Activated CD4-positive, alpha-beta T cell treated with anti-CD3 and anti-CD28 coated beads for 48 hours (primary cell): ENCODE data around the gene FZD4.
A peak's percentile ranks its signal among the peaks of the same experiment; 100 is the strongest.
"Not testable (repeated sequence)": the region's sequence is repeated elsewhere in the genome, so short reads cannot be mapped to it uniquely, and the experiment has no call there.

Experiments used
- DNase-seq: peaks from one replicate; pipeline ENCODE4 v3.0.0-alpha.2; 2020

Gene FZD4

GRCh38 chr11:86934926-86935579 is 20.1 kb downstream of the FZD4 start:
- DNase-seq = no peak

GRCh38 chr11:86934582-86934900 is 20.7 kb downstream of the FZD4 start:
- DNase-seq = no peak

- DNase-seq = no peak
These were observed 21.2 kb downstream of the FZD4 start for GRCh38 chr11:86933891-86934581.

- no peak for DNase-seq
These were observed 22.0 kb downstream of the FZD4 start for GRCh38 chr11:86932924-86933875.

GRCh38 chr11:86932259-86932585 is 23.0 kb downstream of the FZD4 start:
- DNase-seq = no peak

- no peak for DNase-seq
These were observed 23.5 kb downstream of the FZD4 start for GRCh38 chr11:86931548-86932258.

- no peak for DNase-seq
These were observed 24.1 kb downstream of the FZD4 start for GRCh38 chr11:86930957-86931547.

- no peak for DNase-seq
These were observed 28.2 kb downstream of the FZD4 start for GRCh38 chr11:86926975-86927374.

GRCh38 chr11:86923999-86924766 is 31.0 kb downstream of the FZD4 start:
- DNase-seq = no peak

- DNase-seq = no peak
These were observed 33.0 kb downstream of the FZD4 start for GRCh38 chr11:86922225-86922624.

GRCh38 chr11:86919557-86920210 is 35.5 kb downstream of the FZD4 start:
- DNase-seq = peak; percentile 5

- no peak for DNase-seq
These were observed 36.2 kb downstream of the FZD4 start for GRCh38 chr11:86918973-86919372.

GRCh38 chr11:86918496-86918895 is 36.7 kb downstream of the FZD4 start:
- no peak for DNase-seq

- no peak for DNase-seq
These were observed 37.6 kb downstream of the FZD4 start for GRCh38 chr11:86917589-86917988.

- no peak for DNase-seq
These were observed 38.9 kb downstream of the FZD4 start for GRCh38 chr11:86916330-86916729.

- not testable (repeated sequence) for DNase-seq
These were observed 39.3 kb downstream of the FZD4 start for GRCh38 chr11:86915850-86916249.

- no peak for DNase-seq
These were observed 40.2 kb downstream of the FZD4 start for GRCh38 chr11:86914865-86915519.

- DNase-seq = no peak
These were observed 43.0 kb downstream of the FZD4 start for GRCh38 chr11:86912238-86912637.

- DNase-seq = no peak
These were observed 44.6 kb downstream of the FZD4 start for GRCh38 chr11:86910592-86910991.

- DNase-seq = no peak
These were observed 49.0 kb downstream of the FZD4 start for GRCh38 chr11:86906198-86906597.

GRCh38 chr11:86905252-86905651 is 49.9 kb downstream of the FZD4 start:
- no peak for DNase-seq
